Esophagus muscularis mucosa (tissue), 4 donors: Measurements from ENCODE around the gene CABCOCO1. TPM values are rescaled to one million over a fixed set of nuclear protein-coding genes. Genes with fewer than 3 reads are reported as not detected.

Source experiments
- DNase-seq: peaks from one replicate; pipeline ENCODE4 v3.0.0-alpha.2; 2017; ENCODE audit errors: extremely low spot score
- H3K27ac ChIP-seq, 4 donors: fragments of 200-600 bp; sonication (generic); replicated peaks in 1 of 4; 1 replicate in 3 of 4; 2 replicates in 1 of 4; pipeline ENCODE4 v1.5.1; 2016 to 2019; ENCODE audit warnings: mild to moderate bottlenecking in 1 of 4
- H3K27me3 ChIP-seq, 4 donors: fragments of 200-600 bp; sonication (generic); one replicate each; pipeline versions ENCODE4 v1.5.1 to v1.6.0; 2016 to 2019
- H3K36me3 ChIP-seq, 4 donors: fragments of 200-600 bp; sonication (generic); one replicate each; pipeline ENCODE4 v1.5.1; 2016 to 2019
- H3K4me1 ChIP-seq, 4 donors: fragments of 200-600 bp; sonication (generic); one replicate each; pipeline ENCODE4 v1.5.1; 2016 to 2019
- H3K4me3 ChIP-seq, 4 donors: fragments of 200-600 bp; sonication (generic); 1 replicate in 2 of 4; 2 replicates in 2 of 4; pipeline ENCODE4 v1.5.1; 2016 to 2019; ENCODE audit warnings: mild to moderate bottlenecking in 4 of 4, moderate library complexity in 1 of 4
- H3K9me3 ChIP-seq, 4 donors: fragments of 200-600 bp; sonication (generic); 1 replicate in 3 of 4; 2 replicates in 1 of 4; pipeline ENCODE4 v1.5.1; 2016 to 2019
- EP300 ChIP-seq: sonication (generic); formaldehyde crosslinking; IDR thresholded peaks from one replicate; pipeline ENCODE4 v1.6.1; 2017; ENCODE audit warnings: antibody characterized with exemption
- POLR2A ChIP-seq: fragments of 450-650 bp; IDR thresholded peaks from one replicate; pipeline ENCODE4 v1.6.1; 2017; ENCODE audit warnings: antibody characterized with exemption, moderate library complexity, mild to moderate bottlenecking, low read depth
- POLR2AphosphoS5 ChIP-seq, 2 donors: sonication (generic); formaldehyde crosslinking; IDR thresholded peaks; one replicate each; pipeline ENCODE4 v1.6.1; 2017; ENCODE audit warnings: antibody characterized with exemption in 2 of 2
- WGBS: methylation state at CpG from one replicate; pipeline ENCODE4 v1.1.5; 2018; 5-methylcytosine and 5-hydroxymethylcytosine counted together
- intact Hi-C: fragments of 100-400 bp; cut with DNase I; formaldehyde crosslinking; loops from one replicate; pipeline ENCODE4 v1.15.1; 2023
- total RNA-seq, 4 donors: library from RNA; depleted of rRNA; stranded (reverse); fragments of >200 nt; gene quantifications; one replicate each; pipeline versions ENCODE4 v1.1.0 to v1.2.1, GENCODE V29; 2016
- TF ChIP-seq, protein P1 (sequence below), 3 experiments: fragments of 200-600 bp in 2 of 3; fragments of 450-650 bp in 1 of 3; sonication (generic) in 2 of 3; IDR thresholded peaks; one replicate each; pipeline ENCODE4 v1.5.1; 2017 to 2019; ENCODE audit warnings: antibody characterized with exemption in 3 of 3, mild to moderate bottlenecking in 2 of 3, moderate library complexity in 1 of 3

The CABCOCO1 gene
- total RNA-seq, 4 donors from 2014 or later, result 0.83 to 2.7 (median 1.8) TPM

- TF ChIP-seq POLR2A, result no peak
- TF ChIP-seq, protein P1, sequence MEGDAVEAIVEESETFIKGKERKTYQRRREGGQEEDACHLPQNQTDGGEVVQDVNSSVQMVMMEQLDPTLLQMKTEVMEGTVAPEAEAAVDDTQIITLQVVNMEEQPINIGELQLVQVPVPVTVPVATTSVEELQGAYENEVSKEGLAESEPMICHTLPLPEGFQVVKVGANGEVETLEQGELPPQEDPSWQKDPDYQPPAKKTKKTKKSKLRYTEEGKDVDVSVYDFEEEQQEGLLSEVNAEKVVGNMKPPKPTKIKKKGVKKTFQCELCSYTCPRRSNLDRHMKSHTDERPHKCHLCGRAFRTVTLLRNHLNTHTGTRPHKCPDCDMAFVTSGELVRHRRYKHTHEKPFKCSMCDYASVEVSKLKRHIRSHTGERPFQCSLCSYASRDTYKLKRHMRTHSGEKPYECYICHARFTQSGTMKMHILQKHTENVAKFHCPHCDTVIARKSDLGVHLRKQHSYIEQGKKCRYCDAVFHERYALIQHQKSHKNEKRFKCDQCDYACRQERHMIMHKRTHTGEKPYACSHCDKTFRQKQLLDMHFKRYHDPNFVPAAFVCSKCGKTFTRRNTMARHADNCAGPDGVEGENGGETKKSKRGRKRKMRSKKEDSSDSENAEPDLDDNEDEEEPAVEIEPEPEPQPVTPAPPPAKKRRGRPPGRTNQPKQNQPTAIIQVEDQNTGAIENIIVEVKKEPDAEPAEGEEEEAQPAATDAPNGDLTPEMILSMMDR (IDR thresholded peaks at IDR 0.05), result no peak
- H3K27ac ChIP-seq, result no peak overlapping the region
- H3K9me3 ChIP-seq, result no peaks in the 10 kb centered on the region
- H3K27me3 ChIP-seq, result no peaks in the 10 kb centered on the region
- peaks cover 0 to 2% (median 0%) of the 10 kb centered on the region in 4 donors for H3K4me1 ChIP-seq
- intact Hi-C loops, result loop anchor here (10.0 kb wide), 1 partner anchor 268 kb away; no protein-coding TSS in a partner anchor
- WGBS, result 0% methylated on average over 1 of the region's 1 CpG
- no peak for DNase-seq
- H3K36me3 ChIP-seq, result no peaks in the 10 kb centered on the region
- no peak overlapping the region for H3K4me3 ChIP-seq
Observed at GRCh38 chr10:61766927-61767326, 104.2 kb downstream of the CABCOCO1 start.

DNA sequence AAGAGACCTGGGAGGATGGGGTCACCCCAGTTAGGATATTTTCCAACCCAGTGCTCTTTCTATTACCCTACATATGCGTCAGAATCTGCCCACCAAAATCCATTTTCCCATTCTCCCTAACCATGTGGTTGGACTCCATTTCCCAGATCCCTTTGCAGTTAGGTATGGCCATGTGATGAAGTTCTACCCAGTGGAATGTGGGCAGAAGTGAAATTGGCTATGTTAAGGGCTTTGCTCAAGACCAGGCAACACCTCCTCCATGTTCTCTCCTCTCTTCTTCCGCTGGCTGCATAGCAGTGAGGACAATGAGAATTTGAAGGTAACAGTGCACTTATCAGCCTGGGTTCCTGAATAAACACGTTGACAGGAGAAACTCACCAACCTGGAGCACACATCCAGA, 111.3 kb downstream of the CABCOCO1 start:
- no peaks in the 10 kb centered on the region for H3K36me3 ChIP-seq
- intact Hi-C loops, result no loop called here
- peaks cover 0 to under 1% (median 0%) of the 10 kb centered on the region in 4 donors for H3K4me1 ChIP-seq
- no peaks in the 10 kb centered on the region for H3K27me3 ChIP-seq
- H3K9me3 ChIP-seq, result no peaks in the 10 kb centered on the region
- no peak for DNase-seq
- H3K4me3 ChIP-seq, result no peak overlapping the region
- TF ChIP-seq POLR2AphosphoS5 (IDR thresholded peaks at IDR 0.05), result no peak
- TF ChIP-seq, protein P1 (IDR thresholded peaks at IDR 0.05), result no peak
- no peak for TF ChIP-seq EP300
- TF ChIP-seq POLR2A, result no peak
- H3K27ac ChIP-seq, result no peak overlapping the region
- 93% methylated on average over 3 of the region's 3 CpGs for WGBS

DNA sequence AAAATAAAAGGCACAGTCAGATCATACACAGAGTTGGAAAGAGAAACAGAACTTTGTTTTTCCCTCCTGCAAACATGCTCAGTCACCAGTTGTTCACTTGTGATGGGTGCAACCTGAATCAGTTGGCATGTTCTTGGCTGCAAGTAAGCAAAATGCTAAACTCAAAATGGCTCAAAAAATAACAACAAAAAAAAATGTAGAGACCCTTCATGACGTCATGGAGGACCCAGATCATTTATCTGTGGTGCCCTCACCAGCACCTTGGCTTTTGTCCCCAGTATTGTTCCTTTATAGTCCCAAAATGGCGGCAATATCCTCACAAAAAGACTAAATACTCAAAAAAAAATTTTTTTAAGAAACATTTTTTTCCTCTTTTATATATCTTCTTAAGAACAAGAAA, 112.4 kb downstream of the CABCOCO1 start:
- no peaks in the 10 kb centered on the region for H3K9me3 ChIP-seq
- no peaks in the 10 kb centered on the region for H3K27me3 ChIP-seq
- 81% methylated on average over 2 of the region's 2 CpGs for WGBS
- H3K27ac ChIP-seq, result no peak overlapping the region
- H3K4me3 ChIP-seq, result no peak overlapping the region
- H3K4me1 ChIP-seq, result peaks cover 0 to 12% (median 10%) of the 10 kb centered on the region in 4 donors
- no peaks in the 10 kb centered on the region for H3K36me3 ChIP-seq
- no peak for DNase-seq
- intact Hi-C loops, result no loop called here
- TF ChIP-seq EP300 (no peak), POLR2A (no peak), POLR2AphosphoS5 (IDR thresholded peaks at IDR 0.05) (no peak)
- TF ChIP-seq, protein P1 (IDR thresholded peaks at IDR 0.05), result no peak

DNA sequence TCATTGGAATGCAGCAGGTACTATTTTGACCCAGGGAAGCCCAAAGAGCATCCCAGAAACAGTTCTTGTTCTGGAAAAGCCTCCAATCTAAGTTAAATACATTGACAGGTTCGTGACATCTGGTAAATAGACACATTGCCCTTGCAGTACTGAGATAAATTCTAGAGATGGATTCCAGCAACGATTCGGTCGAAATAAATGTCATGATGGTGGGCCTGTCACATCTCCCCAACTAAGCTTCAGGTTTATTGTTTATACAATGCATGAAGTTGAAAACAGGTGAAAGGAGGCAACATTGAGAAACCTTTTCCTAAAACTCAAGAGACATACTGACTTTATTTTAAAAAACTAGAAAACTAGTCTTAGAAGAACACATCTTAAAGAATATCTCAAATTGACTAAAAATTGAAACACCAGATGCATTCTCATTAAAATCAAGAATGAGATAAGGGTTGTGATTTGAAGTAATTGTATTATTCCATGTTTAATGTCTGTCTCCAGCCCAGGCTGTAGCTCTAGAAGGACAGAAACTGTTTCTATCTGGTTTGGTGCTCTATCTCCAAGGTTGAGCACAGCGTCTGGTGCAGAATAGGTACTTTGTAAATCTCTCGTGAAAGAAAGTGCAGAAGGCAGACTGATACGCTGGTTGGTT, 114.0 kb downstream of the CABCOCO1 start:
- Histone ChIP-seq H3K27ac (no peak overlapping the region), H3K36me3 (no peaks in the 10 kb centered on the region), H3K4me1 (peaks cover 0 to 17% (median 13%) of the 10 kb centered on the region in 4 donors), H3K4me3 (no peak overlapping the region), H3K9me3 (no peaks in the 10 kb centered on the region), H3K27me3 (no peaks in the 10 kb centered on the region)
- WGBS, result 96% methylated on average over 7 of the region's 7 CpGs
- TF ChIP-seq POLR2A (no peak), EP300 (no peak)
- DNase-seq, result no peak
- intact Hi-C loops, result no loop called here

GRCh38 chr10:61778137-61778536, 115.4 kb downstream of the CABCOCO1 start:
- no peak overlapping the region for H3K27ac ChIP-seq
- no peak for DNase-seq
- H3K36me3 ChIP-seq, result no peaks in the 10 kb centered on the region
- no peaks in the 10 kb centered on the region for H3K9me3 ChIP-seq
- H3K27me3 ChIP-seq, result no peaks in the 10 kb centered on the region
- peaks cover 0 to 17% (median 13%) of the 10 kb centered on the region in 4 donors for H3K4me1 ChIP-seq
- intact Hi-C loops, result no loop called here
- H3K4me3 ChIP-seq, result no peak overlapping the region
- no peak for TF ChIP-seq EP300
- no peak for TF ChIP-seq POLR2A
- TF ChIP-seq, protein P1 (IDR thresholded peaks at IDR 0.05), result no peak
- TF ChIP-seq POLR2AphosphoS5 (IDR thresholded peaks at IDR 0.05), result no peak
